H1 (cell line): ENCODE measurements around the gene PIAS1. TPM values are rescaled to one million over a fixed set of nuclear protein-coding genes. Genes with fewer than 3 reads are reported as not detected.

Experiments used
- CTCF ChIA-PET: fragments of 300-600 bp; sonication (Branson Sonifier 250); formaldehyde crosslinking; loops from one replicate; lab custom pipeline; 2021; ENCODE audit not compliant: partially characterized antibody; lab: Charles Lee
- POLR2A ChIA-PET: fragments of 300-600 bp; sonication (Branson Sonifier 250); formaldehyde crosslinking; loops from one replicate; lab custom pipeline; 2021; ENCODE audit warnings: inconsistent platforms; ENCODE audit not compliant: partially characterized antibody; lab: Charles Lee
- DNase-seq, 2 experiments: peaks; one replicate each; pipeline versions ENCODE4 v3.0.0 to v3.0.0-alpha.2; 2010 to 2022; ENCODE audit warnings: low spot score in 2 of 2, low read depth in 1 of 2, mixed read lengths in 1 of 2
- FAIRE-seq: peaks from 2 replicates; lab custom pipeline; 2011; peaks lifted over from hg19 to GRCh38; lab: Jason Lieb, UNC
- H2AFZ ChIP-seq: 2 replicates; pipeline ENCODE4 v1.8.1; 2012; ENCODE audit warnings: low read length, inconsistent platforms
- H2AK5ac ChIP-seq: 2 replicates; pipeline ENCODE4 v1.6.1; 2013; ENCODE audit warnings: low read depth, low read length
- H2BK120ac ChIP-seq: replicated peaks from 2 replicates; pipeline ENCODE3; 2013; ENCODE audit warnings: low read depth, low read length, inconsistent platforms
- H2BK12ac ChIP-seq: 2 replicates; pipeline ENCODE4 v1.6.1; 2013; ENCODE audit warnings: low read depth, low read length
- H2BK15ac ChIP-seq: 2 replicates; pipeline ENCODE4 v1.6.1; 2013; ENCODE audit warnings: low read length
- H2BK20ac ChIP-seq: 2 replicates; pipeline ENCODE4 v1.6.1; 2013; ENCODE audit warnings: low read length
- H2BK5ac ChIP-seq: 2 replicates; pipeline ENCODE4 v1.6.1; 2013; ENCODE audit warnings: low read depth, low read length
- H3K14ac ChIP-seq: 2 replicates; pipeline ENCODE4 v1.6.1; 2013; ENCODE audit warnings: inconsistent platforms; ENCODE audit not compliant: insufficient read length
- H3K18ac ChIP-seq: 2 replicates; pipeline ENCODE4 v1.6.1; 2013; ENCODE audit warnings: low read length; ENCODE audit errors: extremely low read depth
- H3K23ac ChIP-seq: 2 replicates; pipeline ENCODE4 v1.6.1; 2013; ENCODE audit warnings: inconsistent platforms; ENCODE audit not compliant: insufficient read length
- H3K23me2 ChIP-seq: 2 replicates; pipeline ENCODE4 v1.6.1; 2013; ENCODE audit warnings: low read depth, low read length
- H3K27ac ChIP-seq: 2 replicates; pipeline ENCODE4 v1.6.1; 2011; ENCODE audit warnings: low read depth, low read length, inconsistent platforms
- H3K27me3 ChIP-seq, 4 experiments: replicated peaks in 1 of 4; 1 replicate in 1 of 4; 2 replicates in 3 of 4; pipeline versions ENCODE4 v1.6.1 to v1.8.1; 2011 to 2013; ENCODE audit warnings: low read length in 3 of 4, mild to moderate bottlenecking in 3 of 4, inconsistent platforms in 2 of 4, mixed read lengths in 2 of 4, moderate library complexity in 1 of 4; ENCODE audit not compliant: control insufficient read depth in 3 of 4, insufficient read depth in 3 of 4; ENCODE audit errors: extremely low read depth in 1 of 4
- H3K36me3 ChIP-seq, 4 experiments: 2 replicates each; pipeline versions ENCODE4 v1.6.1 to v1.8.1; 2011 to 2013; ENCODE audit warnings: mild to moderate bottlenecking in 4 of 4, low read length in 3 of 4, moderate library complexity in 2 of 4, control low read depth in 1 of 4, inconsistent platforms in 1 of 4; ENCODE audit not compliant: insufficient read depth in 4 of 4, control insufficient read depth in 2 of 4
- H3K4ac ChIP-seq: replicated peaks from 2 replicates; pipeline ENCODE3; 2013; ENCODE audit warnings: low read length, low read depth, mixed read lengths, inconsistent platforms; ENCODE audit not compliant: insufficient read length
- H3K4me1 ChIP-seq, 4 experiments: replicated peaks in 1 of 4; 1 replicate in 1 of 4; 2 replicates in 3 of 4; pipeline versions ENCODE4 v1.6.1 to v1.8.1; 2011 to 2013; ENCODE audit warnings: low read length in 3 of 4, inconsistent platforms in 2 of 4, mixed read lengths in 1 of 4; ENCODE audit not compliant: insufficient read depth in 4 of 4, control insufficient read depth in 3 of 4
- H3K4me2 ChIP-seq, 2 experiments: 2 replicates each; pipeline versions ENCODE4 v1.6.1 to v1.8.1; 2011 to 2013; ENCODE audit warnings: low read depth in 2 of 2, low read length in 2 of 2, control low read depth in 1 of 2, inconsistent platforms in 1 of 2, mild to moderate bottlenecking in 1 of 2; ENCODE audit not compliant: insufficient read depth in 1 of 2
- H3K4me3 ChIP-seq, 4 experiments: fragments of 200-600, 300-600 bp in 1 of 4; sonication (generic), shearing (Covaris generic), sonication (Bioruptor Twin) in 1 of 4; 2 replicates each; pipeline versions ENCODE4 v1.5.1 to v1.8.1; 2011 to 2016; ENCODE audit warnings: low read length in 4 of 4, low read depth in 3 of 4, control low read depth in 2 of 4, inconsistent platforms in 2 of 4, mild to moderate bottlenecking in 2 of 4, mixed read lengths in 1 of 4, moderate library complexity in 1 of 4; ENCODE audit not compliant: insufficient read depth in 2 of 4; ENCODE audit errors: extremely low read depth in 1 of 4
- H3K56ac ChIP-seq: replicated peaks from 2 replicates; pipeline ENCODE3; 2013; ENCODE audit warnings: low read depth, mild to moderate bottlenecking, mixed read lengths, low read length, inconsistent platforms; ENCODE audit not compliant: insufficient read length
- H3K79me1 ChIP-seq: 2 replicates; pipeline ENCODE4 v1.6.1; 2013; ENCODE audit warnings: low read depth, low read length, control low read depth
- H3K79me2 ChIP-seq, 2 experiments: 2 replicates each; pipeline versions ENCODE4 v1.6.1 to v1.8.1; 2012 to 2013; ENCODE audit warnings: low read length in 2 of 2, mild to moderate bottlenecking in 2 of 2, inconsistent platforms in 1 of 2; ENCODE audit not compliant: insufficient read depth in 2 of 2, control insufficient read depth in 1 of 2
- H3K9ac ChIP-seq, 4 experiments: replicated peaks in 1 of 4; 1 replicate in 1 of 4; 2 replicates in 3 of 4; pipeline versions ENCODE4 v1.6.1 to v1.8.1; 2011 to 2013; ENCODE audit warnings: low read depth in 3 of 4, low read length in 3 of 4, control low read depth in 2 of 4, mild to moderate bottlenecking in 2 of 4, moderate library complexity in 2 of 4, inconsistent platforms in 1 of 4; ENCODE audit errors: extremely low read depth in 1 of 4
- H3K9me3 ChIP-seq, 2 experiments: 2 replicates each; pipeline versions ENCODE4 v1.6.1 to v1.8.1; 2012 to 2013; ENCODE audit warnings: mild to moderate bottlenecking in 2 of 2, moderate library complexity in 2 of 2, control low read depth in 1 of 2, inconsistent platforms in 1 of 2, low read depth in 1 of 2, low read length in 1 of 2, mixed read lengths in 1 of 2; ENCODE audit not compliant: insufficient read depth in 2 of 2
- H4K20me1 ChIP-seq, 2 experiments: replicated peaks in 1 of 2; 2 replicates each; pipeline versions ENCODE3 to v1.8.1; 2011 to 2013; ENCODE audit warnings: inconsistent platforms in 2 of 2, low read length in 2 of 2, mild to moderate bottlenecking in 1 of 2; ENCODE audit not compliant: insufficient read depth in 2 of 2, control insufficient read depth in 1 of 2
- H4K5ac ChIP-seq: 2 replicates; pipeline ENCODE4 v1.6.1; 2013; ENCODE audit warnings: low read length, low read depth, mixed read lengths, inconsistent platforms; ENCODE audit not compliant: insufficient read length
- H4K8ac ChIP-seq: 2 replicates; pipeline ENCODE4 v1.8.0; 2013; ENCODE audit warnings: mild to moderate bottlenecking, moderate library complexity, low read length, inconsistent platforms; ENCODE audit not compliant: insufficient read depth; ENCODE audit errors: extremely low read depth
- H4K91ac ChIP-seq: replicated peaks from 2 replicates; pipeline ENCODE3; 2013; ENCODE audit warnings: low read length, mixed read lengths, inconsistent platforms; ENCODE audit not compliant: insufficient read length
- CREB1 ChIP-seq: IDR thresholded peaks from 2 replicates; pipeline ENCODE4 v1.6.1; 2012; ENCODE audit warnings: inconsistent platforms
- JUND ChIP-seq: IDR thresholded peaks from 2 replicates; pipeline ENCODE4 v1.6.1; 2011; ENCODE audit warnings: mild to moderate bottlenecking, improper control_type of control experiment, low read length
- SIN3A ChIP-seq, 2 experiments: IDR thresholded peaks in 1 of 2; conservative IDR thresholded peaks in 1 of 2; 2 replicates each; pipeline ENCODE4 v1.6.1; 2011 to 2012; ENCODE audit warnings: low read length in 2 of 2, improper control_type of control experiment in 1 of 2, low read depth in 1 of 2, mild to moderate bottlenecking in 1 of 2
- SIRT6 ChIP-seq: IDR thresholded peaks from one replicate; pipeline ENCODE4 v1.7.1; 2012; ENCODE audit warnings: low read length, inconsistent platforms
- YY1 ChIP-seq: IDR thresholded peaks from 2 replicates; pipeline ENCODE4 v1.6.1; 2011; ENCODE audit warnings: low read depth, mild to moderate bottlenecking, low read length
- polyA plus RNA-seq, 7 experiments: library from polyadenylated mRNA; depleted of rRNA in 3 of 7; stranded (reverse) in 5 of 7; unstranded in 2 of 7; fragments of >200 nt in 5 of 7; fragments of 200-250 nt in 2 of 7; gene quantifications; 1 replicate in 5 of 7; 2 replicates in 1 of 7; 4 replicates in 1 of 7; pipeline versions ENCODE4 v1.2.1 to v1.2.3, GENCODE V29; 2011 to 2013; ENCODE audit warnings: missing spikeins in 2 of 7, mixed read lengths in 2 of 7
- total RNA-seq: library from RNA; stranded (reverse); fragmentation: NEBNext Ultra II Directional; extraction: Animal tissue kit (Norgen Biotek cat#: 25700); gene quantifications from 2 replicates; pipeline ENCODE4 v1.2.1, GENCODE V29; 2021

PIAS1 gene
- total and polyA plus RNA-seq, 2 of the 8 experiments (the other 6 are each of a cell fraction or from before 2014, with no cell fraction given) = 30.8 to 34.5 TPM

DNA sequence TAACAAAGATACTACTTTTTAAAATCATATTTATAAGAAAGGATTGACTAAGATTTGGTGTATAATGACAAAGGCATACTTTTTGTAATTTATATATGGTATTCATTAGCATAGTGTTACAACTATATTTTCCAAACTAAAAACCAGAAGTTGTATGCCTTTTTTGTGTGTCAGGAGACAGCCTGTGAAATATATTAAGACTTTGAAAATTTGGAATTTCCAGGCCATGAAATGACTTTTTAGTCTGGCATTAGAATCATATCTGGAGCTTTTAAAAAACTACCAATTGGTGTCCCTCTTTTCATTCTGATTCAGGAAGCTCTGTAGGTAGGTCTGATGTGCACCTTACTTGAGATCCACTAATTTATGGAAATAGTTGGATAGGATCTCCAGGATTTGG is 109.1 kb downstream of the PIAS1 start:
- H3K9me3 ChIP-seq = no peaks in the 10 kb centered on the region; a peak in 1 of 4 replicates
- no peak overlapping the region for H2BK5ac ChIP-seq
- no peaks in the 10 kb centered on the region for H3K79me1 ChIP-seq
- no peak overlapping the region for H2BK15ac ChIP-seq
- H2BK20ac ChIP-seq = no peak overlapping the region
- no peak overlapping the region for H3K9ac ChIP-seq
- H3K23ac ChIP-seq = no peak overlapping the region
- H3K23me2 ChIP-seq = no peaks in the 10 kb centered on the region
- H3K79me2 ChIP-seq = no peaks in the 10 kb centered on the region
- no peak overlapping the region for H4K8ac ChIP-seq
- no peaks in the 10 kb centered on the region for H3K27me3 ChIP-seq
- no peak overlapping the region for H3K56ac ChIP-seq
- no peaks in the 10 kb centered on the region for H4K20me1 ChIP-seq
- no peak overlapping the region for H3K27ac ChIP-seq
- no peak overlapping the region for H2BK120ac ChIP-seq
- H2AFZ ChIP-seq = no peak overlapping the region
- no peak overlapping the region for H3K18ac ChIP-seq
- no peak overlapping the region for H3K14ac ChIP-seq
- no peak overlapping the region for H2AK5ac ChIP-seq
- H3K4me1 ChIP-seq = no peaks in the 10 kb centered on the region
- H2BK12ac ChIP-seq = no peak overlapping the region
- no peak for DNase-seq
- H3K4me3 ChIP-seq = no peak overlapping the region
- CTCF ChIA-PET = interaction anchor here (0.7 to 2.1 kb wide), 5 partner anchors 8 to 228 kb away, joined by 3 to 7 read pairs (median 4); no protein-coding TSS in a partner anchor
- no peak for TF ChIP-seq CREB1
- TF ChIP-seq SIRT6 = no peak
- TF ChIP-seq JUND = no peak
- TF ChIP-seq SIN3A (conservative IDR thresholded peaks at IDR 0.05 in 1 of 2, IDR thresholded peaks at IDR 0.05 in 1 of 2; ENCODE audit: low read depth in 1 of 2, low read length in 2 of 2) = no peak
- TF ChIP-seq YY1 = no peak
- TF ChIP-seq, all 59 proteins: peak for 0
- Histone ChIP-seq H3K36me3 (peaks cover 0 to 39% (median 6%) of the 10 kb centered on the region in 4 experiments; a peak in 5 of 8 replicates), H3K4ac (no peak overlapping the region), H4K5ac (no peak overlapping the region), H3K4me2 (no peak overlapping the region), H4K91ac (no peak overlapping the region)
- POLR2A ChIA-PET = no interaction called here
- no peak for FAIRE-seq
